ENCODE data around the gene NRGN.

DNA sequence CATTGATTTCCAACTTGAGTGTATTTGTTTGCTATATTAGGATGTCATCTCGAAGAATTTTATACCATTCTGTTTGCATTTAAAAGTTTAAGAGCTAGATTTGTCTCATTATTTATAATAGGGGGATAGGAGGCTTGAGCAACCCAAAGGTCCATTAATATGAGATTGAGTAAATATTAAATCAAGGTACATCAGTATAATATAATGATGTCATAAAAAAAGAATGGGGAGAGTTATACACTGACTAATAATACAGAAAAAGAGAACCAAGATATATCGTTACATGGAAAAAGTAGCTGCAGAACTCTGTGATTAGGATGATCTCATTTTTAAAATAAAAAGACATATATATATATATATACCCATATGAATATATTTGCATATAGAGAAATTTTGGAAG lies 46.6 kb upstream of the NRGN start:
- TF ChIP-seq EZH2 (IDR thresholded peaks at IDR 0.05; ENCODE audit: insufficient read depth, poor library complexity, severe bottlenecking) (no peak), EZH2phosphoT487 (IDR thresholded peaks at IDR 0.05; ENCODE audit: insufficient read depth, low read depth) (no peak)
